Body of pancreas (tissue), 4 donors: ENCODE data around the gene SCN3A. TPM values are rescaled to one million over a fixed set of nuclear protein-coding genes. Genes with fewer than 3 reads are reported as not detected.

Source experiments
- ATAC-seq: fragments of 150-250 bp; one replicate; pipeline ENCODE4 v1.9.1; 2016
- DNase-seq, 4 donors: peaks; one replicate each; pipeline ENCODE4 v3.0.0-alpha.2; 2019
- H3K27ac ChIP-seq, 4 donors: fragments of 200-600 bp; sonication (generic); 1 replicate in 3 of 4; 2 replicates in 1 of 4; pipeline versions ENCODE4 v1.5.1 to v1.6.1; 2016 to 2019; ENCODE audit warnings: mild to moderate bottlenecking in 1 of 4, mixed read lengths in 1 of 4, moderate library complexity in 1 of 4
- H3K27me3 ChIP-seq, 2 donors: fragments of 200-600 bp; sonication (generic); one replicate each; pipeline ENCODE4 v1.6.0; 2016; ENCODE audit warnings: mild to moderate bottlenecking in 1 of 2
- H3K36me3 ChIP-seq, 2 donors: fragments of 200-600 bp; sonication (generic); replicated peaks in 1 of 2; 2 replicates each; pipeline ENCODE4 v1.5.1; 2016; ENCODE audit warnings: low read depth in 2 of 2; ENCODE audit not compliant: insufficient read depth in 1 of 2
- H3K4me1 ChIP-seq: fragments of 200-600 bp; sonication (generic); one replicate; pipeline ENCODE4 v1.6.0; 2016
- H3K4me3 ChIP-seq, 2 donors: fragments of 200-600 bp; sonication (generic); 1 replicate in 1 of 2; 2 replicates in 1 of 2; pipeline ENCODE4 v1.5.1; 2016 to 2019
- H3K9me3 ChIP-seq, 3 donors: fragments of 200-600 bp; sonication (generic); 1 replicate in 2 of 3; 2 replicates in 1 of 3; pipeline ENCODE4 v1.5.1; 2016
- CTCF ChIP-seq, 7 experiments: fragments of 450-650 bp in 4 of 7; fragments of 200-600 bp in 3 of 7; sonication (generic) in 3 of 7; IDR thresholded peaks; one replicate each; pipeline ENCODE4 v1.5.1; 2016 to 2019; ENCODE audit warnings: antibody characterized with exemption in 7 of 7
- POLR2A ChIP-seq, 3 donors: fragments of 450-650 bp; IDR thresholded peaks; one replicate each; pipeline ENCODE4 v1.6.1; 2016; ENCODE audit warnings: antibody characterized with exemption in 3 of 3, mild to moderate bottlenecking in 2 of 3
- WGBS, 2 donors: methylation state at CpG; one replicate each; pipeline ENCODE4 v1.1.5; 2017; 5-methylcytosine and 5-hydroxymethylcytosine counted together
- intact Hi-C: fragments of 100-400 bp; cut with DNase I; formaldehyde crosslinking; loops from one replicate; pipeline ENCODE4 v1.15.1; 2023
- total RNA-seq, 2 donors: library from RNA; depleted of rRNA; stranded (reverse); fragments of >200 nt; gene quantifications; one replicate each; pipeline ENCODE4 v1.1.0, GENCODE V29; 2016

SCN3A gene
- total RNA-seq, 2 donors from 2014 or later = 0.33 to 0.52 TPM

- TF ChIP-seq POLR2A (IDR thresholded peaks at IDR 0.05) = no peak
- TF ChIP-seq CTCF (IDR thresholded peaks at IDR 0.05) = no peak
- Histone ChIP-seq H3K27me3 (no peaks in the 10 kb centered on the region), H3K4me1 (no peaks in the 10 kb centered on the region), H3K36me3 (no peaks in the 10 kb centered on the region), H3K27ac (no peak overlapping the region), H3K4me3 (no peak overlapping the region), H3K9me3 (no peaks in the 10 kb centered on the region)
- DNase-seq (no peak), ATAC-seq (no peak)
- 79 to 81% methylated on average over 1 of the region's 1 CpG for WGBS, 2 donors
- intact Hi-C loops = no loop called here
Measured at GRCh38 chr2:165197346-165197745, 6.5 kb downstream of the SCN3A start.

GRCh38 chr2:165196411-165196810 is 7.4 kb downstream of the SCN3A start:
- Histone ChIP-seq H3K27me3 (no peaks in the 10 kb centered on the region), H3K4me3 (no peak overlapping the region), H3K9me3 (no peaks in the 10 kb centered on the region), H3K36me3 (no peaks in the 10 kb centered on the region), H3K4me1 (no peaks in the 10 kb centered on the region), H3K27ac (no peak overlapping the region)
- ATAC-seq = no peak
- intact Hi-C loops = no loop called here
- WGBS, 2 donors = 60 to 61% methylated on average over 4 of the region's 4 CpGs
- DNase-seq = no peak
- TF ChIP-seq CTCF (IDR thresholded peaks at IDR 0.05) = no peak
- no peak for TF ChIP-seq POLR2A (IDR thresholded peaks at IDR 0.05)

- Histone ChIP-seq H3K36me3 (no peaks in the 10 kb centered on the region), H3K27ac (no peak overlapping the region), H3K27me3 (no peaks in the 10 kb centered on the region), H3K9me3 (no peaks in the 10 kb centered on the region), H3K4me3 (no peak overlapping the region), H3K4me1 (no peaks in the 10 kb centered on the region)
- WGBS, 2 donors = 68 to 76% methylated on average over 4 of the region's 4 CpGs
- intact Hi-C loops = no loop called here
- ATAC-seq = no peak
- TF ChIP-seq POLR2A (IDR thresholded peaks at IDR 0.05) = no peak
- TF ChIP-seq CTCF (IDR thresholded peaks at IDR 0.05) = no peak
- no peak for DNase-seq
Measured at GRCh38 chr2:165193178-165193777, 10.6 kb downstream of the SCN3A start.

GRCh38 chr2:165192729-165193128 is 11.1 kb downstream of the SCN3A start:
- ATAC-seq (no peak), DNase-seq (no peak)
- H3K27ac ChIP-seq = no peak overlapping the region
- H3K9me3 ChIP-seq = no peaks in the 10 kb centered on the region
- 62 to 74% methylated on average over 2 of the region's 2 CpGs for WGBS, 2 donors
- no peak for TF ChIP-seq POLR2A (IDR thresholded peaks at IDR 0.05)
- no peak for TF ChIP-seq CTCF (IDR thresholded peaks at IDR 0.05)
- intact Hi-C loops = no loop called here
- H3K4me3 ChIP-seq = no peak overlapping the region
- H3K4me1 ChIP-seq = no peaks in the 10 kb centered on the region
- no peaks in the 10 kb centered on the region for H3K27me3 ChIP-seq
- H3K36me3 ChIP-seq = no peaks in the 10 kb centered on the region

- no peak overlapping the region for H3K27ac ChIP-seq
- H3K36me3 ChIP-seq = no peaks in the 10 kb centered on the region
- TF ChIP-seq POLR2A (IDR thresholded peaks at IDR 0.05) (no peak), CTCF (IDR thresholded peaks at IDR 0.05) (no peak)
- H3K4me1 ChIP-seq = no peaks in the 10 kb centered on the region
- ATAC-seq (no peak), DNase-seq (no peak)
- no peak overlapping the region for H3K4me3 ChIP-seq
- WGBS, 2 donors = 28 to 63% methylated on average over 2 of the region's 2 CpGs
- intact Hi-C loops = no loop called here
- no peaks in the 10 kb centered on the region for H3K9me3 ChIP-seq
- no peaks in the 10 kb centered on the region for H3K27me3 ChIP-seq
Measured at GRCh38 chr2:165191096-165191728, 12.6 kb downstream of the SCN3A start.
